ENCODE measurements around the gene IGSF6.

GRCh38 chr16:21597561-21598030 lies 54.8 kb downstream of the IGSF6 start:
- TF ChIP-seq TARDBP (IDR thresholded peaks at IDR 0.05) (no peak), TAF1 (IDR thresholded peaks at IDR 0.05; ENCODE audit: control insufficient read depth, extremely low read depth, insufficient read depth, low read length, severe bottlenecking) (no peak), NBN (IDR thresholded peaks at IDR 0.05; ENCODE audit: low read depth) (no peak), SMAD4 (CRISPR knock-in tag; conservative IDR thresholded peaks at IDR 0.05) (no peak), IRF2 (CRISPR knock-in tag; IDR thresholded peaks at IDR 0.05) (no peak), EHMT2 (IDR thresholded peaks at IDR 0.05) (no peak)
